HL-60 (cell line): ENCODE measurements around the gene ACSF3.

Experiments used
- DNase-seq, 2 experiments: peaks; one replicate each; pipeline ENCODE4 v3.0.0-alpha.2; 2010 to 2020; ENCODE audit warnings: low read depth in 1 of 2, low spot score in 1 of 2
- H3K27ac ChIP-seq: fragments of 250-450 bp; sonication (Bioruptor Pico); replicated peaks from 2 replicates; pipeline ENCODE4 v1.5.1; 2020; ENCODE audit warnings: mild to moderate bottlenecking, moderate library complexity
- H3K27me3 ChIP-seq: fragments of 250-450 bp; sonication (Bioruptor Pico); 2 replicates; pipeline ENCODE4 v1.5.1; 2021; ENCODE audit warnings: mild to moderate bottlenecking, moderate library complexity; ENCODE audit not compliant: insufficient read depth, poor library complexity, severe bottlenecking
- H3K4me3 ChIP-seq: replicated peaks from 2 replicates; pipeline ENCODE4 v1.5.1; 2011; ENCODE audit warnings: mild to moderate bottlenecking, control low read depth, low read length; ENCODE audit not compliant: insufficient read depth
- CTCF ChIP-seq: IDR thresholded peaks from one replicate; pipeline ENCODE4 v1.5.1; 2011; ENCODE audit warnings: low read length, control low read depth, inconsistent platforms; ENCODE audit not compliant: insufficient read depth
- GABPA ChIP-seq: IDR thresholded peaks from 2 replicates; pipeline ENCODE4 v1.6.1; 2012; ENCODE audit warnings: low read depth
- POLR2AphosphoS5 ChIP-seq: IDR thresholded peaks from 2 replicates; pipeline ENCODE4 v1.6.1; 2012; ENCODE audit warnings: low read depth
- SPI1 ChIP-seq: IDR thresholded peaks from 2 replicates; pipeline ENCODE4 v1.6.1; 2012; ENCODE audit warnings: low read depth, mild to moderate bottlenecking, borderline replicate concordance
- long read RNA-seq: library from polyadenylated mRNA; unstranded; transcript quantifications from one replicate; pipeline ENCODE4 v2.0.0, GENCODE V29; 2020
- TF ChIP-seq, protein P1 (sequence below): IDR thresholded peaks from 2 replicates; pipeline ENCODE4 v1.6.1; 2012; ENCODE audit warnings: low read depth; ENCODE audit not compliant: insufficient replicate concordance

Gene ACSF3
- long read RNA-seq, transcript ACSF3-218 (11 exons, 3,751 nt): major isoform, 69 of 117 reads
- long read RNA-seq, partial matches to known transcripts: 12 of 117 reads
- long read RNA-seq, other reads (novel, unspliced or antisense): 28 of 117 reads

DNA sequence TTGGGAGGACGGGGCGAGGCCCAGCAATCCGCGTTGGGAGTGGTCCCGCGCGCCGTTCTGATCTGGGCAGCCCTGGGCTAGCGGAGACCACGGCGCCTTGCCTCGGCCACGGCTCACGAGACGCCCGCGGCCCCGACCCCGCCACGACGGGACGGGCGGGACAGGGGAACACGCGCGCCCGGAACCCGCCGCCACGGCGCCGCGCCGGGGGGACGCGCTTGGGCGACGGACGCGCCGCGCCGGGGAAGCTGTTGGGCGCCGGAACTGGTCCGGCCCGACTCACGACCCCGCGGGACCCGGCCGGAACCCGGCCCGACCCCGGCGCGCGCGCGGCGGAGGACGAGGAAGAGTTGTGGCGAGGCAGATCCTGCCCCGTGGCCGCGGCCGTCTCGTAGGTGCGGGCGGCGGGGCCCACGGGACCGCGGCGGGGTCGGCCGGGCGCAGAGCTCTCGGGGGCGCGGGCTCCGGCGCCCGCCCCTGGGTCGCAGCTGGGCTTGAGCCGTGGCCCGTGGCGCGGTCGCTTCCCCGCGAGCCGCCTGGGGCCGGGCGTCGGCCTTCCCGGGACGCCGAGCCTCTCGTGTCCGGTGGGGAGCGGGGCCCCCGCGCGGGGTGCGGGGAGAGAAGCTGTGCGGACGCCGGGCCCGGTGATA is at the start of gene ACSF3:
Gene ACSF3 (plus strand): TSS at position 251 of the 650 bp plus-strand sequence. CDS start 6,830 bp downstream, outside the sequence.
- TF ChIP-seq GABPA (peak; percentile 82), POLR2AphosphoS5 (peak; percentile 32; the same call in 1 of the 2 replicates), SPI1 (no peak), CTCF (no peak)
- TF ChIP-seq, protein P1, sequence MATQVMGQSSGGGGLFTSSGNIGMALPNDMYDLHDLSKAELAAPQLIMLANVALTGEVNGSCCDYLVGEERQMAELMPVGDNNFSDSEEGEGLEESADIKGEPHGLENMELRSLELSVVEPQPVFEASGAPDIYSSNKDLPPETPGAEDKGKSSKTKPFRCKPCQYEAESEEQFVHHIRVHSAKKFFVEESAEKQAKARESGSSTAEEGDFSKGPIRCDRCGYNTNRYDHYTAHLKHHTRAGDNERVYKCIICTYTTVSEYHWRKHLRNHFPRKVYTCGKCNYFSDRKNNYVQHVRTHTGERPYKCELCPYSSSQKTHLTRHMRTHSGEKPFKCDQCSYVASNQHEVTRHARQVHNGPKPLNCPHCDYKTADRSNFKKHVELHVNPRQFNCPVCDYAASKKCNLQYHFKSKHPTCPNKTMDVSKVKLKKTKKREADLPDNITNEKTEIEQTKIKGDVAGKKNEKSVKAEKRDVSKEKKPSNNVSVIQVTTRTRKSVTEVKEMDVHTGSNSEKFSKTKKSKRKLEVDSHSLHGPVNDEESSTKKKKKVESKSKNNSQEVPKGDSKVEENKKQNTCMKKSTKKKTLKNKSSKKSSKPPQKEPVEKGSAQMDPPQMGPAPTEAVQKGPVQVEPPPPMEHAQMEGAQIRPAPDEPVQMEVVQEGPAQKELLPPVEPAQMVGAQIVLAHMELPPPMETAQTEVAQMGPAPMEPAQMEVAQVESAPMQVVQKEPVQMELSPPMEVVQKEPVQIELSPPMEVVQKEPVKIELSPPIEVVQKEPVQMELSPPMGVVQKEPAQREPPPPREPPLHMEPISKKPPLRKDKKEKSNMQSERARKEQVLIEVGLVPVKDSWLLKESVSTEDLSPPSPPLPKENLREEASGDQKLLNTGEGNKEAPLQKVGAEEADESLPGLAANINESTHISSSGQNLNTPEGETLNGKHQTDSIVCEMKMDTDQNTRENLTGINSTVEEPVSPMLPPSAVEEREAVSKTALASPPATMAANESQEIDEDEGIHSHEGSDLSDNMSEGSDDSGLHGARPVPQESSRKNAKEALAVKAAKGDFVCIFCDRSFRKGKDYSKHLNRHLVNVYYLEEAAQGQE: no peak
- peak in 1 of 2 experiments; percentile 20 for DNase-seq
- peak within 1 kb of the TSS; percentile 60 for H3K4me3 ChIP-seq
- H3K27me3 ChIP-seq: no peaks in the 10 kb centered on the region
- peak within 1 kb of the TSS; percentile 65 for H3K27ac ChIP-seq

- no peaks in the 10 kb centered on the region for H3K27me3 ChIP-seq
- TF ChIP-seq, protein P1: no peak
- TF ChIP-seq GABPA: no peak
- no peak for TF ChIP-seq POLR2AphosphoS5
- no peak for TF ChIP-seq SPI1
- no peak for TF ChIP-seq CTCF
- no peak overlapping the region for H3K4me3 ChIP-seq
- no peak overlapping the region for H3K27ac ChIP-seq
- no peak for DNase-seq
Observed at GRCh38 chr16:89044418-89045180, 49.1 kb upstream of the ACSF3 start.

GRCh38 chr16:89045181-89045815 is 48.4 kb upstream of the ACSF3 start:
- TF ChIP-seq CTCF (no peak), SPI1 (no peak), POLR2AphosphoS5 (no peak), GABPA (no peak)
- TF ChIP-seq, protein P1: no peak
- H3K4me3 ChIP-seq: no peak overlapping the region
- H3K27me3 ChIP-seq: no peaks in the 10 kb centered on the region
- no peak overlapping the region for H3K27ac ChIP-seq
- DNase-seq: no peak
